GM19239 (cell line): ENCODE measurements around the gene EPS8L3.
A peak's percentile ranks its signal among the peaks of the same experiment; 100 is the strongest.
"Not testable (repeated sequence)": the region's sequence is repeated elsewhere in the genome, so short reads cannot be mapped to it uniquely, and the experiment has no call there.

Experiments
- DNase-seq: peaks from one replicate; pipeline ENCODE4 v3.0.0; 2011; ENCODE audit warnings: low spot score; ENCODE audit not compliant: insufficient read length
- FAIRE-seq: peaks from 2 replicates; lab custom pipeline; 2011; peaks lifted over from hg19 to GRCh38; lab: Jason Lieb, UNC

Gene EPS8L3

GRCh38 chr1:109750241-109750882 lies 13.4 kb downstream of the EPS8L3 start:
- FAIRE-seq (no peak), DNase-seq (no peak)

- DNase-seq (no peak), FAIRE-seq (no peak)
Measured at GRCh38 chr1:109749221-109749620, 14.5 kb downstream of the EPS8L3 start.

GRCh38 chr1:109748311-109748710 lies 15.4 kb downstream of the EPS8L3 start:
- DNase-seq, FAIRE-seq: not testable (repeated sequence)

GRCh38 chr1:109740615-109741373 lies 22.9 kb downstream of the EPS8L3 start, which contains the start of gene GSTM3:
Gene GSTM3 (minus strand): TSS chr1:109741038. CDS start chr1:109740287, 751 bp downstream.
- FAIRE-seq (no peak), DNase-seq (no peak)

- FAIRE-seq: no peak
- DNase-seq: peak; percentile 71
Measured at GRCh38 chr1:109739738-109740614, 23.7 kb downstream of the EPS8L3 start.

- no peak for DNase-seq
- no peak for FAIRE-seq
Measured at GRCh38 chr1:109733236-109733870, 30.4 kb downstream of the EPS8L3 start.

- DNase-seq (no peak), FAIRE-seq (no peak)
Measured at GRCh38 chr1:109732390-109732881, 31.3 kb downstream of the EPS8L3 start.

- FAIRE-seq (no peak), DNase-seq (no peak)
Measured at GRCh38 chr1:109730666-109731065, 33.1 kb downstream of the EPS8L3 start.

GRCh38 chr1:109728870-109729269 lies 34.9 kb downstream of the EPS8L3 start:
- FAIRE-seq (no peak), DNase-seq (no peak)

- FAIRE-seq: no peak
- DNase-seq: no peak
Measured at GRCh38 chr1:109726728-109727373, 36.9 kb downstream of the EPS8L3 start.

- FAIRE-seq (no peak), DNase-seq (no peak)
Measured at GRCh38 chr1:109726007-109726406, 37.7 kb downstream of the EPS8L3 start.

- FAIRE-seq: no peak
- no peak for DNase-seq
Measured at GRCh38 chr1:109725510-109725909, 38.2 kb downstream of the EPS8L3 start.

- FAIRE-seq (no peak), DNase-seq (no peak)
Measured at GRCh38 chr1:109724933-109725332, 38.8 kb downstream of the EPS8L3 start.

- no peak for DNase-seq
- no peak for FAIRE-seq
Measured at GRCh38 chr1:109722908-109723691, 40.6 kb downstream of the EPS8L3 start.

- FAIRE-seq (no peak), DNase-seq (no peak)
Measured at GRCh38 chr1:109721971-109722370, 41.8 kb downstream of the EPS8L3 start.

- FAIRE-seq (no peak), DNase-seq (no peak)
Measured at GRCh38 chr1:109721042-109721441, 42.7 kb downstream of the EPS8L3 start.

GRCh38 chr1:109719337-109719837 lies 44.3 kb downstream of the EPS8L3 start:
- FAIRE-seq: no peak
- no peak for DNase-seq

GRCh38 chr1:109718495-109718894 lies 45.2 kb downstream of the EPS8L3 start:
- DNase-seq (no peak), FAIRE-seq (no peak)

- no peak for FAIRE-seq
- no peak for DNase-seq
Measured at GRCh38 chr1:109717729-109718128, 46.0 kb downstream of the EPS8L3 start.
